GM18508 (cell line): ENCODE results near the gene BRSK2.
"Not testable (repeated sequence)": the region's sequence is repeated elsewhere in the genome, so short reads cannot be mapped to it uniquely, and the experiment has no call there.

Experiments used
- ATAC-seq: cut with Tn5 transposase; IDR thresholded peaks from one replicate; pipeline ENCODE4 v1.9.1; 2021; ENCODE audit warnings: moderate number of reproducible peaks; ENCODE audit not compliant: insufficient read depth, unreplicated experiment

Gene BRSK2

DNA sequence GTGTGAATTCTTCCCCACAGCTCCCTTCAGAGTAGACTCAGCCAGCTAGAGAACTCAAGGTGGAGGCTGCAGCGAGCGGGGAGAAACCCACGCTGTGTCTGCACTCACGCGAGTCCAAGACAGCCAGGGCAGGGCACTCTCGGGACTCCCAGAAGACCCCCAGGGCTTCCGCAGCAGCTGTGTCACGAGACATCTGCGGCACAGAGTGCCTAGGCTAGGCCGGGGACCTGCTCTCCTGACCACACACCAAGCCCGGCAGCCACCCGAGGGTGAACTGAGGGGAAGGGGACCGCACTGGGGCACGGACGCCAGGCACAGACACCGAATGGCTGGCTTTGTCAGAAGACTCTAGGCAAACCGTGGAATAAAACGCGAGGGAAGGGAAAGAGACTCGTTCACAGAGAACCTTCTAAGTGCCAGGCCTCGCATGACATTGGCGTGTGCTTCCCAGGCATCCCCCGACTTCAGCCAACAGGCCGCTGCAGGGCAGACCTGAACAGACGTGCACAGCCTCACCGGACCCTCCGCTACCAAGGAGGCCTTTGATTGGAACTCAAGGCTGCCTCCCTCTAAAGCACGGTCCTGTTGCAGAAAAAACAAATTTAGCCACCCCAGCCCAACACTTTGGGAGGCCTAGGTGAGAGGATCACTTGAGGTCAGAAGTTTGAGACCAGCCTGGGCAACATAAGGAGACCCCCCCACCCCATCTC, 115.0 kb downstream of the BRSK2 start:
- ATAC-seq = no peak

DNA sequence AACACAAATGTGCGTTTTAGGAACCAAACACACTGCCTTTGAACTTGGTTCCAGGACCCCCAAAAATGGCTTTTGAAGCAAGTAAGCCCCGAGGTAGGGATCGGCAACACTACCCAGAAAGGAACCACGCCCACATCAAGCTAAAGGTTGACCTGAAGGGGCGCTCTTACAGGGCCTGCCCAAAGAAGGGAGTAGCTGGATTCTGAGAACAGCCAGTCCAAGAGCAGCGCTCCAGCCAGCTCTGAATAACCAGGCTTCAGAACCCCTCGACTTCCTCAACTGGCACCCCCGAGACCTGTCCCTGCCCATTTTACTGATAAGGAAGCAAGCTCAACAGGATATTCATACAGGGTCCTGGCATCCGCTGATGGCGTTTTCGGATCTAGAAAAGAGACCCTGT, 115.7 kb downstream of the BRSK2 start:
- no peak for ATAC-seq

DNA sequence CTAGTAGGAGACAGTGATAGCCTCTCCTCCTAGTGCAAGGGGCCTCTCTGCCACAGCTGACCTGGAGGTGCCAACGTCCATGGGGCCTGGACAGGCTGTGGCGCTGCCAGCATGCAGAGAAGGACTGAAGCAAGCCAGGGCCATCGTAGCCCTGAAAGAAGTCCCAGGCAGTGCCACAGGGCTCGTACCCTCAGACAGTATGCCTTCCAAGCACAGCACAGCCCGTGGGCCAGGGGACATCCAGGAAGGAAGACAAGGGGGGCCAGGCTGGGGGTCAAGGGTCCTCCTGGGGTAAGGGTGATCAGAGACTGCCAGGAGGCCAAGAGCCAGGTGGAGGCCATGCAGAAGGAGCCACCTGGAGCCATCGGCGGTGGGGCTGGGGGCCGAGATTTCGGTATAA, 117.2 kb downstream of the BRSK2 start:
- ATAC-seq = no peak

DNA sequence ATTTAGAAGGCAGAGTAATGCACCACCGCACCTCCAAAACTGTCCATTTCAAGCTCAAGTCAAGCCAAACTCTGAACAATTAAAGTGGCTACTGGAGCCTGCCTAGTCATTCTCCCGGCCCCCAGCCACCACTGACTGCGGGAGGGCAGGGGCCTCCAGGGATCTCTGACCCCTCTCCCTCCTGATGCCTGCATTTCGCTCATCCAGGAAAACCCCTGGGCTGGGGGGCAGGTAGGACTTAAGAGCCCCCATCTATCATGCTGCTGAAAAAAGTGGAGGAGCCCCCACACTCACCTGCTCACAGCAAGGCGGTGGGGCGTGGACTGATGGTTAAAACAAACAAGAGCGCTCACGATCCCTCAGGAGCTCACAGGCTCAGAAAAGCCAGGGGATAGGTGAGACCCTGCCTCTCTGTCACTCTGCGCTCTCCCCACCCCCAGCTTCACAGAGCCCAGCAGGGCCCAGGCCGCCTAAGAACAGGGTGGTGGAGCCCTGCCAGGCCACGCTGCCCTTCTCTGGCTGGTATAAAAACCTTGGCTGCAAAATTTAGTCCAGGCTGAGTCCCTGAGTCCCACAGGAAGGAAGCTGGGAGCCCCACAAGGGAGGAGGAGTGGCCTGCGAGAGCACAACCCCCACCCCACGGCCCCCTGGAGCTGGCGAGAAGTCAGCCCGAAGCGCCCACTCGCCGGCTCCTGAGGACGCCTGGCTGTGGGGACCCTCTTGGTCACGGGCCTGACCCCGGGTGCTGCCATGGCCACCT, 117.8 kb downstream of the BRSK2 start:
- no peak for ATAC-seq

GRCh38 chr11:1508491-1508891, 118.8 kb downstream of the BRSK2 start:
- no peak for ATAC-seq

DNA sequence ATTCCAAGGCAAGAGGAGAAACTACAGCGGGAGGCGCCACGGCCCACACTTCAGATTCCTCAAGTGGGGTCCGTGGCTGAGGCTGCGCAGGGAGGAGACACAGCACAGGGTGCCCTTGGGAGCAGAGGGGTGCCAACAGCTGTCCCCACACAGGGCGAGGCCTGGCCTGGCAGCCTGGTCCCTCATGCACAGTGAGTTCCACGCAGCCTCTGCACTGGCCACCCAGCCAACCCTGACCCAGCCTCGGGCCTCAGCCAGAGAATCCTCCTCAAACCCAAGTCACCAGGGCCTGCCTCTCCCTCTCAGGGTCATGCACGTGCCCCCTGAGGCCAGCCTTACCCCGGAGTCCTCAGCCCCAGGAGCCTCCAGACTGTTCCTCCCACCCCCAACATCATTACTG, 119.3 kb downstream of the BRSK2 start:
- no peak for ATAC-seq

- no peak for ATAC-seq
Observed at GRCh38 chr11:1509626-1510255, 120.0 kb downstream of the BRSK2 start.

DNA sequence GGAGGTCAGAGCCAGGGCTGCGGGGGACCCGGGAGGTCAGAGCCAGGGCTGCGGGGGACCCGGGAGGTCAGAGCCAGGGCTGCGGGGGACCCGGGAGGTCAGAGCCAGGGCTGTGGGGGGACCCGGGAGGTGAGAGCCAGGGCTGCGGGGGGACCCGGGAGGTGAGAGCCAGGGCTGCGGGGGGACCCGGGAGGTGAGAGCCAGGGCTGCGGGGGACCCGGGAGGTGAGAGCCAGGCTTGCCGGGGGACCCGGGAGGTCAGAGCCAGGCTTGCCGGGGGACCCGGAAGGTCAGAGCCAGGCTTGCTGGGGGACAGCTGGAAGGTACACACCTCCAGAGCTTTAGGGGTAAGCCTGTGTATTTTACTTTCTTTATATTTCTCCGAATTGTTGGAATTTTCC, 120.6 kb downstream of the BRSK2 start:
- ATAC-seq = not testable (repeated sequence)

DNA sequence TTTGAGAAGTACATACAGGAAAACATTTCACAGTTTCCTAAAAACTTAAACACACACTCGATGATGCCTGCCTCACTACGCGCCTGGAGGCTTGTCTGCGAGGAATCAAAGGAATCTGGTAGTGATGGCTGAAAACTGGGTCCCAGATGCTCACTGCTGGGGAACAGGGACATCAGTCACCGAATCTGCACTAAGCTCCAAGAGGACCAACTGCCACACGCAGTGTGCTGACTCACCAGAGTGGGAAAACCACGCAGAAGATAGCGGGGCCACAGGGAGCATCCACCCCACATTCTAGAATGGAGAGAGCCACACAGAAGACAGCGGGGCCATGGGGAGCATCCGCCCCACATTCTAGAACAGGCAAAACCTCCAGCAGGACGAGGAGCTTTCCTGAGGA, 121.2 kb downstream of the BRSK2 start:
- ATAC-seq = no peak

DNA sequence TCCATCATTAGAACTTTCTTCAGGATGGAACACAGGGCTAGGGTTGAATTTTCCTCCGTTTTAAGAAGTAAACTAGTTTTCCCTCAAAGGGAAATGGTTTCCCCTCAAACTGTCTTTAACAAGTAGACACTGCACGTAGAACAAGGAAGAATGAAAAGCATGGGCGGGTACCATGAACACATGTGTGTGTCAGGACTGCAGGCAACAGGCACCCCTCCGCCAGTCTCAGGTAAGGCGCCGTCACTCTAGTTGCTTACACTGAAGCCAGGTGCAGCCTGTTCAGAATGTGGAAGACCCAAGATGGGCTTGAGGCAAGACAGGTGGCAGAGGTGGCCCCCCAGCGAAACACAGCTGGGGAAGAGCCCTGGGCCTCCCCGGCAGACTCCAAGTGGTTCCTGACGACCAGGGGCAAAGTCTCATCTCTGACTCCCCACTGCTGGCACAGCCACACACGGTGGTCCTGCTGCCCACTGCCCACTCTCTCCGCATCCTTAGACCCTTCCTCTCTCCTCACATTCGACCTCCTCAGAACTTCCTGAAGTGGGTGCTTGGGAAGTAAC, 122.3 kb downstream of the BRSK2 start:
- no peak for ATAC-seq
